ENCODE data around the gene PMF1. TPM values are rescaled to one million over a fixed set of nuclear protein-coding genes. Genes with fewer than 3 reads are reported as not detected.

Gene PMF1
- total RNA-seq, 1 experiment from 2014 or later: 59.0 TPM

GRCh38 chr1:156228501-156228900 is 15.7 kb downstream of the PMF1 start:
- intact Hi-C loops (cut with micrococcal nuclease; ENCODE audit: unreplicated experiment): no loop called here
- Mint-ChIP-seq H3K4me3 (ENCODE audit: low read depth, unreplicated experiment) (no peak overlapping the region), H3K9me3 (ENCODE audit: low read depth, unreplicated experiment) (no peaks in the 10 kb centered on the region), H3K36me3 (ENCODE audit: insufficient read depth, unreplicated experiment) (peaks cover 15% of the 10 kb centered on the region), H3K27ac (ENCODE audit: unreplicated experiment) (no peak overlapping the region), H3K27me3 (ENCODE audit: unreplicated experiment) (no peaks in the 10 kb centered on the region), H3K4me1 (ENCODE audit: low read depth, unreplicated experiment) (peaks cover 4% of the 10 kb centered on the region)
- no TSS peak for BruUV-seq (replicated peaks)
- CTCF ChIA-PET: interaction anchor here (0.7 kb wide), 1 partner anchor 56 kb away, joined by 4 read pairs; the partner anchor contains the start of gene TMEM79
- no peak for TF ChIP-seq CTCF (IDR thresholded peaks at IDR 0.05; ENCODE audit: unreplicated experiment)
- no peak for DNase-seq

GRCh38 chr1:156229809-156230472 is 17.1 kb downstream of the PMF1 start:
- Mint-ChIP-seq H3K27me3 (ENCODE audit: unreplicated experiment) (no peaks in the 10 kb centered on the region), H3K27ac (ENCODE audit: unreplicated experiment) (no peak overlapping the region), H3K4me3 (ENCODE audit: low read depth, unreplicated experiment) (no peak overlapping the region), H3K36me3 (ENCODE audit: insufficient read depth, unreplicated experiment) (peaks cover 21% of the 10 kb centered on the region), H3K4me1 (ENCODE audit: low read depth, unreplicated experiment) (no peaks in the 10 kb centered on the region), H3K9me3 (ENCODE audit: low read depth, unreplicated experiment) (no peaks in the 10 kb centered on the region)
- BruUV-seq (replicated peaks): no TSS peak
- intact Hi-C loops (cut with micrococcal nuclease; ENCODE audit: unreplicated experiment): no loop called here
- CTCF ChIA-PET: interaction anchor here (1.0 to 1.4 kb wide), 2 partner anchors 18 to 84 kb away, joined by 3 to 9 read pairs; partner anchors contain the start of gene PAQR6
- no peak for DNase-seq
- TF ChIP-seq CTCF (IDR thresholded peaks at IDR 0.05; ENCODE audit: unreplicated experiment): no peak

GRCh38 chr1:156230473-156230837 is 17.6 kb downstream of the PMF1 start:
- no peak for TF ChIP-seq CTCF (IDR thresholded peaks at IDR 0.05; ENCODE audit: unreplicated experiment)
- CTCF ChIA-PET: interaction anchor here (0.7 to 1.4 kb wide), 3 partner anchors 18 to 85 kb away, joined by 3 to 9 read pairs (median 6); partner anchors contain the start of gene PAQR6
- DNase-seq: no peak
- Mint-ChIP-seq H3K27ac (ENCODE audit: unreplicated experiment) (no peak overlapping the region), H3K9me3 (ENCODE audit: low read depth, unreplicated experiment) (no peaks in the 10 kb centered on the region), H3K4me3 (ENCODE audit: low read depth, unreplicated experiment) (no peak overlapping the region), H3K36me3 (ENCODE audit: insufficient read depth, unreplicated experiment) (peaks cover 21% of the 10 kb centered on the region), H3K27me3 (ENCODE audit: unreplicated experiment) (no peaks in the 10 kb centered on the region), H3K4me1 (ENCODE audit: low read depth, unreplicated experiment) (no peaks in the 10 kb centered on the region)
- BruUV-seq (replicated peaks): no TSS peak
- intact Hi-C loops (cut with micrococcal nuclease; ENCODE audit: unreplicated experiment): no loop called here

- Mint-ChIP-seq H3K27ac (ENCODE audit: unreplicated experiment) (no peak overlapping the region), H3K27me3 (ENCODE audit: unreplicated experiment) (no peaks in the 10 kb centered on the region), H3K4me3 (ENCODE audit: low read depth, unreplicated experiment) (no peak overlapping the region), H3K9me3 (ENCODE audit: low read depth, unreplicated experiment) (no peaks in the 10 kb centered on the region), H3K4me1 (ENCODE audit: low read depth, unreplicated experiment) (no peaks in the 10 kb centered on the region), H3K36me3 (ENCODE audit: insufficient read depth, unreplicated experiment) (peaks cover 21% of the 10 kb centered on the region)
- CTCF ChIA-PET: interaction anchor here (0.5 to 1.3 kb wide), 4 partner anchors 9 to 264 kb away, joined by 3 to 5 read pairs (median 4); no protein-coding TSS in a partner anchor
- TF ChIP-seq CTCF (IDR thresholded peaks at IDR 0.05; ENCODE audit: unreplicated experiment): no peak
- DNase-seq: no peak
- BruUV-seq (replicated peaks): no TSS peak
- intact Hi-C loops (cut with micrococcal nuclease; ENCODE audit: unreplicated experiment): no loop called here
These were observed 19.5 kb downstream of the PMF1 start for GRCh38 chr1:156232201-156232894.

Measured in Calu3 (cell line).